ENCODE measurements around the gene SUSD5. TPM values are rescaled to one million over a fixed set of nuclear protein-coding genes. Genes with fewer than 3 reads are reported as not detected.

Gene SUSD5
- polyA plus RNA-seq, 1 of the 3 experiments (the other 2 are of a cell fraction) = 1.2 TPM

- no peak for TF ChIP-seq ZBTB33 (IDR thresholded peaks at IDR 0.05; ENCODE audit: borderline replicate concordance, low read depth)
- TF ChIP-seq, protein P1, sequence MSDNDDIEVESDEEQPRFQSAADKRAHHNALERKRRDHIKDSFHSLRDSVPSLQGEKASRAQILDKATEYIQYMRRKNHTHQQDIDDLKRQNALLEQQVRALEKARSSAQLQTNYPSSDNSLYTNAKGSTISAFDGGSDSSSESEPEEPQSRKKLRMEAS (IDR thresholded peaks at IDR 0.05; ENCODE audit: low read depth) = no peak
- TF ChIP-seq NRF1 (IDR thresholded peaks at IDR 0.05; ENCODE audit: low read depth, low read length) = no peak
- TF ChIP-seq MEF2A (IDR thresholded peaks at IDR 0.05; ENCODE audit: borderline replicate concordance, low read depth) = no peak
- no peak for TF ChIP-seq EP300 (IDR thresholded peaks at IDR 0.05; ENCODE audit: borderline replicate concordance in 1 of 2, low read depth in 1 of 2, low read length in 1 of 2)
These were observed 50.8 kb downstream of the SUSD5 start (continued) for GRCh38 chr3:33167716-33168336.

- no peaks in the 10 kb centered on the region for H3K79me2 ChIP-seq (ENCODE audit: insufficient read depth)
- no peaks in the 10 kb centered on the region for H4K20me1 ChIP-seq (ENCODE audit: insufficient read depth)
- no peaks in the 10 kb centered on the region for H3K36me3 ChIP-seq (replicated peaks in 1 of 2; ENCODE audit: control insufficient read depth in 1 of 2, insufficient read depth in 2 of 2, low read length in 1 of 2)
- POLR2A ChIA-PET = no interaction called here
- H2AFZ ChIP-seq (ENCODE audit: low read depth) = no peak overlapping the region
- H3K9me3 ChIP-seq = no peaks in the 10 kb centered on the region
- H3K4me1 ChIP-seq (ENCODE audit: control insufficient read depth in 1 of 2, insufficient read depth in 2 of 2, low read depth in 1 of 2, low read length in 1 of 2) = no peaks in the 10 kb centered on the region
- WGBS (ENCODE audit: low lambda C conversion rate) = 78% methylated on average over 3 of the region's 3 CpGs
- H3K9ac ChIP-seq = no peak overlapping the region
- no peaks in the 10 kb centered on the region for H3K9me2 ChIP-seq
- H3F3A ChIP-seq (replicated peaks; ENCODE audit: insufficient read depth) = no peaks in the 10 kb centered on the region
- H3K4me2 ChIP-seq = no peak overlapping the region
- no peak overlapping the region for H3K4me3 ChIP-seq (ENCODE audit: low read depth in 2 of 2, low read length in 1 of 2)
- DNase-seq = no peak
- TF ChIP-seq TCF12 (IDR thresholded peaks at IDR 0.05) (no peak), FOXJ3 (CRISPR knock-in tag; IDR thresholded peaks at IDR 0.05) (no peak), CHD2 (IDR thresholded peaks at IDR 0.05; ENCODE audit: low read length, partially characterized antibody) (no peak), MXI1 (IDR thresholded peaks at IDR 0.05; ENCODE audit: low read depth, low read length) (no peak), IRF3 (IDR thresholded peaks at IDR 0.05; ENCODE audit: low read depth, low read length) (no peak), EP300 (IDR thresholded peaks at IDR 0.05; ENCODE audit: borderline replicate concordance in 1 of 2, low read depth in 1 of 2, low read length in 1 of 2) (no peak), ZBTB33 (IDR thresholded peaks at IDR 0.05; ENCODE audit: borderline replicate concordance, low read depth) (no peak)
- H3K27ac ChIP-seq (ENCODE audit: low read depth in 2 of 2, low read length in 1 of 2) = no peak overlapping the region
- no peaks in the 10 kb centered on the region for H3K27me3 ChIP-seq (ENCODE audit: insufficient read depth)
- CTCF ChIA-PET = interaction anchor here (2.4 kb wide), 1 partner anchor 206 kb away, joined by 9 read pairs; no protein-coding TSS in a partner anchor
These were observed 51.3 kb downstream of the SUSD5 start for GRCh38 chr3:33167284-33167683.

Measured in SK-N-SH (cell line).